Astrocyte of the spinal cord (primary cell): Measurements from ENCODE around the gene IER3.

Source experiments
- DNase-seq: peaks from one replicate; pipeline ENCODE4 v3.0.0; 2011; ENCODE audit warnings: low read depth, low spot score
- H3K4me3 ChIP-seq: 2 replicates; pipeline ENCODE4 v1.5.1; 2011; ENCODE audit warnings: low read depth, mild to moderate bottlenecking, low read length, moderate library complexity
- CTCF ChIP-seq: IDR thresholded peaks from 2 replicates; pipeline ENCODE4 v1.5.1; 2012; ENCODE audit warnings: low read depth, mild to moderate bottlenecking, low read length, inconsistent platforms
- in situ Hi-C: cut with HindIII; loops from 2 replicates; pipeline ENCODE4 v1.10.0; 2017; ENCODE audit warnings: low sequenced_read_pairs

IER3 gene

GRCh38 chr6:30777155-30777485 lies 32.8 kb upstream of the IER3 start:
- TF ChIP-seq CTCF: no peak
- no peak for DNase-seq
- in situ Hi-C loops: no loop called here
- no peak overlapping the region for H3K4me3 ChIP-seq

GRCh38 chr6:30776390-30777154 lies 32.2 kb upstream of the IER3 start:
- no peak for DNase-seq
- TF ChIP-seq CTCF: no peak
- in situ Hi-C loops: no loop called here
- no peak overlapping the region for H3K4me3 ChIP-seq

- H3K4me3 ChIP-seq: no peak overlapping the region
- DNase-seq: no peak
- in situ Hi-C loops: no loop called here
- no peak for TF ChIP-seq CTCF
These were observed 30.8 kb upstream of the IER3 start for GRCh38 chr6:30775104-30775503.

GRCh38 chr6:30774701-30775100 lies 30.4 kb upstream of the IER3 start:
- H3K4me3 ChIP-seq: no peak overlapping the region
- in situ Hi-C loops: no loop called here
- no peak for DNase-seq
- no peak for TF ChIP-seq CTCF

GRCh38 chr6:30770592-30770991 lies 26.2 kb upstream of the IER3 start:
- H3K4me3 ChIP-seq: no peak overlapping the region
- no peak for TF ChIP-seq CTCF
- no peak for DNase-seq
- in situ Hi-C loops: no loop called here

- in situ Hi-C loops: no loop called here
- TF ChIP-seq CTCF: no peak
- DNase-seq: peak; percentile 75
- H3K4me3 ChIP-seq: no peak overlapping the region
These were observed 25.6 kb upstream of the IER3 start for GRCh38 chr6:30769853-30770524.
